GM19239 (cell line): ENCODE data around the gene EPHB1.

Source experiments
- DNase-seq: peaks from one replicate; pipeline ENCODE4 v3.0.0; 2011; ENCODE audit warnings: low spot score; ENCODE audit not compliant: insufficient read length
- FAIRE-seq: peaks from 2 replicates; lab custom pipeline; 2011; peaks lifted over from hg19 to GRCh38; lab: Jason Lieb, UNC

Gene EPHB1

GRCh38 chr3:134839990-134840389 lies 44.9 kb downstream of the EPHB1 start:
- peak; percentile 22 for DNase-seq
- FAIRE-seq = no peak

- DNase-seq (no peak), FAIRE-seq (no peak)
These were observed 45.4 kb downstream of the EPHB1 start for GRCh38 chr3:134840459-134840858.

GRCh38 chr3:134846084-134846483 lies 51.0 kb downstream of the EPHB1 start:
- FAIRE-seq (no peak), DNase-seq (no peak)

GRCh38 chr3:134846911-134847317 lies 51.9 kb downstream of the EPHB1 start:
- FAIRE-seq = no peak

GRCh38 chr3:134847349-134847748 lies 52.3 kb downstream of the EPHB1 start:
- peak; percentile 42 for FAIRE-seq
- no peak for DNase-seq

More at GRCh38 chr3:134846911-134847317, 51.9 kb downstream of the EPHB1 start:
- DNase-seq = no peak

GRCh38 chr3:134849561-134849960 lies 54.5 kb downstream of the EPHB1 start:
- FAIRE-seq = no peak
- no peak for DNase-seq

GRCh38 chr3:134850761-134851160 lies 55.7 kb downstream of the EPHB1 start:
- FAIRE-seq (no peak), DNase-seq (no peak)

- DNase-seq (no peak), FAIRE-seq (peak; percentile 35)
These were observed 57.1 kb downstream of the EPHB1 start for GRCh38 chr3:134852132-134852531.

- peak; percentile 58 for DNase-seq
- FAIRE-seq = peak; percentile 99
These were observed 57.9 kb downstream of the EPHB1 start for GRCh38 chr3:134852893-134853351.

GRCh38 chr3:134854254-134854653 lies 59.2 kb downstream of the EPHB1 start:
- DNase-seq (no peak), FAIRE-seq (no peak)

GRCh38 chr3:134857356-134857755 lies 62.3 kb downstream of the EPHB1 start:
- no peak for FAIRE-seq
- DNase-seq = no peak

- DNase-seq = no peak
- FAIRE-seq = no peak
These were observed 62.8 kb downstream of the EPHB1 start for GRCh38 chr3:134857776-134858362.

GRCh38 chr3:134858441-134859035 lies 63.5 kb downstream of the EPHB1 start:
- DNase-seq = no peak
- FAIRE-seq = no peak

GRCh38 chr3:134859341-134859740 lies 64.3 kb downstream of the EPHB1 start:
- FAIRE-seq (no peak), DNase-seq (no peak)

- DNase-seq = no peak
- no peak for FAIRE-seq
These were observed 65.1 kb downstream of the EPHB1 start for GRCh38 chr3:134860141-134860540.

- DNase-seq = no peak
- FAIRE-seq = no peak
These were observed 68.9 kb downstream of the EPHB1 start for GRCh38 chr3:134863915-134864314.

- DNase-seq = no peak
- no peak for FAIRE-seq
These were observed 69.6 kb downstream of the EPHB1 start for GRCh38 chr3:134864636-134865035.

- no peak for FAIRE-seq
These were observed 72.2 kb downstream of the EPHB1 start for GRCh38 chr3:134867277-134867676.

GRCh38 chr3:134869153-134869726 lies 74.2 kb downstream of the EPHB1 start:
- FAIRE-seq (no peak), DNase-seq (no peak)

More at GRCh38 chr3:134867277-134867676, 72.2 kb downstream of the EPHB1 start:
- no peak for DNase-seq

- no peak for FAIRE-seq
These were observed 76.8 kb downstream of the EPHB1 start for GRCh38 chr3:134871818-134872217.

More at GRCh38 chr3:134871818-134872217, 76.8 kb downstream of the EPHB1 start:
- no peak for DNase-seq
